HCT116 (cell line): ENCODE data around the gene PGA5. TPM values are rescaled to one million over a fixed set of nuclear protein-coding genes. Genes with fewer than 3 reads are reported as not detected.

ENCODE experiments used
- ATAC-seq: fragments of 200-7000 bp; cut with Tn5 transposase; 2 replicates; pipeline ENCODE4 v1.9.1; 2020; ENCODE audit warnings: mild to moderate bottlenecking, moderate library complexity
- BruUV-seq: library from RNA; stranded (reverse); fragments of 400-500 nt; replicated peaks from 2 replicates; lab custom pipeline; 2021; lab: Mats Ljungman, UMichigan
- CTCF ChIA-PET: fragments of 300-600 bp; sonication (Branson Sonifier 250); formaldehyde crosslinking; loops from one replicate; lab custom pipeline; 2021; ENCODE audit warnings: antibody characterized with exemption; lab: Charles Lee
- POLR2A ChIA-PET: fragments of 300-600, 350-600 bp; sonication (Branson Sonifier 250); formaldehyde crosslinking; loops from one replicate; lab custom pipeline; 2021; ENCODE audit warnings: antibody characterized with exemption; lab: Charles Lee
- RAD21 ChIA-PET, 2 experiments: fragments of 300-600 bp; sonication (Branson Sonifier 250); formaldehyde crosslinking; loops; one replicate each; lab custom pipeline; 2023; ENCODE audit warnings: low total read pairs in 2 of 2; ENCODE audit not compliant: uncharacterized antibody in 2 of 2, unreplicated experiment in 2 of 2, low non-redundant PET in 1 of 2; lab: Charles Lee
- DNase-seq: peaks from one replicate; pipeline ENCODE4 v3.0.0-alpha.2; 2010; ENCODE audit warnings: low read depth, low spot score
- H2AFZ ChIP-seq: fragments of 200-600 bp; shearing (Covaris generic), sonication (generic); 2 replicates; pipeline ENCODE4 v1.6.1; 2017; ENCODE audit warnings: low read depth, mixed run types, mixed read lengths, antibody characterized with exemption, low read length; ENCODE audit not compliant: poor library complexity, severe bottlenecking
- H3K27ac ChIP-seq: 2 replicates; pipeline ENCODE4 v1.5.1; 2012; ENCODE audit warnings: low read depth, low read length
- H3K27me3 ChIP-seq: fragments of 200-600 bp; sonication (generic); 2 replicates; pipeline ENCODE4 v1.6.1; 2016; ENCODE audit warnings: mixed run types, low read length, mixed read lengths; ENCODE audit not compliant: insufficient read depth
- H3K36me3 ChIP-seq, 2 experiments: fragments of 200-500 bp in 1 of 2; fragments of 200-600 bp in 1 of 2; sonication (Bioruptor generic) in 1 of 2; sonication (generic) in 1 of 2; 2 replicates each; pipeline versions ENCODE4 v1.5.1 to v1.6.1; 2014 to 2016; ENCODE audit warnings: low read length in 2 of 2, inconsistent platforms in 1 of 2, mixed read lengths in 1 of 2, mixed run types in 1 of 2; ENCODE audit not compliant: insufficient read depth in 2 of 2, control insufficient read depth in 1 of 2
- H3K4me1 ChIP-seq, 2 experiments: fragments of 200-600 bp in 1 of 2; sonication (generic) in 1 of 2; 2 replicates each; pipeline versions ENCODE4 v1.5.1 to v1.6.1; 2012 to 2017; ENCODE audit warnings: low read length in 2 of 2, inconsistent platforms in 1 of 2, mild to moderate bottlenecking in 1 of 2, mixed read lengths in 1 of 2, mixed run types in 1 of 2, moderate library complexity in 1 of 2; ENCODE audit not compliant: insufficient read depth in 2 of 2, control insufficient read depth in 1 of 2
- H3K4me2 ChIP-seq: fragments of 200-600 bp; sonication (generic); 2 replicates; pipeline ENCODE4 v1.6.1; 2017; ENCODE audit warnings: mixed run types, low read length, mixed read lengths
- H3K4me3 ChIP-seq, 2 experiments: fragments of 200-600 bp in 1 of 2; sonication (generic) in 1 of 2; replicated peaks in 1 of 2; 2 replicates each; pipeline ENCODE4 v1.5.1; 2011 to 2016; ENCODE audit warnings: low read length in 2 of 2, control low read depth in 1 of 2, low read depth in 1 of 2, mild to moderate bottlenecking in 1 of 2, mixed read lengths in 1 of 2, mixed run types in 1 of 2
- H3K79me2 ChIP-seq: fragments of 200-600 bp; sonication (generic); 2 replicates; pipeline ENCODE4 v1.6.1; 2017; ENCODE audit warnings: mild to moderate bottlenecking, mixed run types, low read length, moderate library complexity, mixed read lengths; ENCODE audit not compliant: insufficient read depth
- H3K9ac ChIP-seq: fragments of 200-600 bp; sonication (generic); 2 replicates; pipeline ENCODE4 v1.6.1; 2016; ENCODE audit warnings: low read length, mixed read lengths
- H3K9me2 ChIP-seq: fragments of 200-600 bp; sonication (generic), shearing (Covaris generic); 2 replicates; pipeline ENCODE4 v1.6.1; 2017; ENCODE audit warnings: mixed run types, mild to moderate bottlenecking, moderate library complexity; ENCODE audit not compliant: insufficient read depth
- H3K9me3 ChIP-seq, 2 experiments: fragments of 200-500 bp in 1 of 2; fragments of 200-600 bp in 1 of 2; sonication (Bioruptor generic) in 1 of 2; sonication (generic) in 1 of 2; 2 replicates each; pipeline ENCODE4 v1.6.1; 2014 to 2017; ENCODE audit warnings: low read length in 2 of 2, mixed read lengths in 2 of 2, inconsistent platforms in 1 of 2, low read depth in 1 of 2, mild to moderate bottlenecking in 1 of 2, mixed run types in 1 of 2, moderate library complexity in 1 of 2; ENCODE audit not compliant: control insufficient read depth in 1 of 2, insufficient read depth in 1 of 2
- H4K20me1 ChIP-seq: fragments of 200-600 bp; sonication (generic), shearing (Covaris generic); 2 replicates; pipeline ENCODE4 v1.6.1; 2017; ENCODE audit warnings: mixed run types, mild to moderate bottlenecking, moderate library complexity; ENCODE audit not compliant: insufficient read depth
- CTCF ChIP-seq, 3 experiments: fragments of 200-600 bp in 1 of 3; sonication (generic) in 1 of 3; IDR thresholded peaks in 2 of 3; conservative IDR thresholded peaks in 1 of 3; 2 replicates each; pipeline ENCODE4 v1.5.1; 2012 to 2017; ENCODE audit warnings: low read depth in 2 of 3, low read length in 2 of 3, antibody characterized with exemption in 1 of 3, borderline replicate concordance in 1 of 3, control low read depth in 1 of 3, mild to moderate bottlenecking in 1 of 3, mixed read lengths in 1 of 3, mixed run types in 1 of 3, moderate library complexity in 1 of 3; ENCODE audit not compliant: insufficient read depth in 1 of 3
- EZH2 ChIP-seq: fragments of 200-600 bp; sonication (generic); IDR thresholded peaks from 2 replicates; pipeline ENCODE4 v1.6.1; 2017; ENCODE audit warnings: antibody characterized with exemption, mixed run types
- FOSL1 ChIP-seq: IDR thresholded peaks from 2 replicates; pipeline ENCODE4 v1.6.1; 2012; ENCODE audit warnings: low read depth
- JUND ChIP-seq: IDR thresholded peaks from 2 replicates; pipeline ENCODE4 v1.6.1; 2012
- RAD21 ChIP-seq: IDR thresholded peaks from 2 replicates; pipeline ENCODE4 v1.6.1; 2012; ENCODE audit warnings: low read depth, mild to moderate bottlenecking
- SIN3A ChIP-seq: IDR thresholded peaks from 2 replicates; pipeline ENCODE4 v1.6.1; 2012; ENCODE audit warnings: low read depth
- SP1 ChIP-seq: IDR thresholded peaks from 2 replicates; pipeline ENCODE4 v1.6.1; 2012; ENCODE audit warnings: low read depth
- SRF ChIP-seq: IDR thresholded peaks from 2 replicates; pipeline ENCODE4 v1.6.1; 2012; ENCODE audit warnings: low read depth
- TCF7L2 ChIP-seq: IDR thresholded peaks from 2 replicates; pipeline ENCODE4 v1.7.0; 2011; ENCODE audit warnings: borderline replicate concordance, inconsistent platforms; ENCODE audit not compliant: insufficient read depth, insufficient read length; ENCODE audit errors: extremely low read depth
- YY1 ChIP-seq: IDR thresholded peaks from 2 replicates; pipeline ENCODE4 v1.6.1; 2011; ENCODE audit warnings: low read length, low read depth, moderate library complexity, mild to moderate bottlenecking; ENCODE audit not compliant: insufficient replicate concordance; ENCODE audit errors: extremely low read depth
- ZBTB33 ChIP-seq: IDR thresholded peaks from 2 replicates; pipeline ENCODE4 v1.6.1; 2011; ENCODE audit warnings: mild to moderate bottlenecking, low read length, moderate library complexity; ENCODE audit not compliant: insufficient replicate concordance; ENCODE audit errors: extremely low read depth
- ZFX ChIP-seq: fragments of 450-650 bp; IDR thresholded peaks from 2 replicates; pipeline ENCODE4 v1.6.1; 2017
- intact Hi-C: fragments of 100-400 bp; cut with micrococcal nuclease; formaldehyde crosslinking; loops from 2 replicates; pipeline ENCODE4 v1.10.0; 2022
- total RNA-seq: library from RNA; stranded (reverse); gene quantifications from one replicate; pipeline ENCODE4 v1.2.1, GENCODE V29; 2021; ENCODE audit not compliant: unreplicated experiment

The PGA5 gene
- total RNA-seq, 1 experiment from 2014 or later = not detected

GRCh38 chr11:61265357-61265756 is 24.4 kb downstream of the PGA5 start:
- Histone ChIP-seq H2AFZ (no peak overlapping the region), H3K4me3 (no peak overlapping the region), H4K20me1 (no peaks in the 10 kb centered on the region), H3K27ac (no peak overlapping the region), H3K79me2 (no peaks in the 10 kb centered on the region), H3K36me3 (no peaks in the 10 kb centered on the region), H3K9me2 (no peaks in the 10 kb centered on the region), H3K9ac (no peak overlapping the region), H3K9me3 (no peaks in the 10 kb centered on the region), H3K4me2 (no peak overlapping the region), H3K4me1 (peaks cover 8 to 15% of the 10 kb centered on the region in 2 experiments), H3K27me3 (no peaks in the 10 kb centered on the region)
- no peak for TF ChIP-seq SIN3A
- no peak for TF ChIP-seq TCF7L2
- TF ChIP-seq EZH2 = no peak
- no peak for TF ChIP-seq SRF
- no peak for TF ChIP-seq ZFX
- TF ChIP-seq CTCF (IDR thresholded peaks at IDR 0.05 in 2 of 3, conservative IDR thresholded peaks at IDR 0.05 in 1 of 3; ENCODE audit: borderline replicate concordance in 1 of 3, insufficient read depth in 1 of 3, low read depth in 2 of 3, low read length in 2 of 3) = no peak
- no peak for TF ChIP-seq YY1
- no peak for TF ChIP-seq JUND
- no peak for TF ChIP-seq SP1
- no peak for TF ChIP-seq ZBTB33
- TF ChIP-seq RAD21 = no peak
- TF ChIP-seq FOSL1 = no peak
- DNase-seq (no peak), ATAC-seq (no peak)
- no TSS peak for BruUV-seq
- intact Hi-C loops = no loop called here
- POLR2A ChIA-PET = interaction anchor here (0.7 kb wide), 1 partner anchor 126 kb away, joined by 4 read pairs; no protein-coding TSS in a partner anchor
- RAD21 ChIA-PET = no interaction called here
- CTCF ChIA-PET = no interaction called here
